OCI-M1 (cell line): ENCODE results near the gene POT1.

Experiments
- DNase-seq: peaks from one replicate; lab custom pipeline; 2025; lab: John Stamatoyannopoulos, UW

Gene POT1

GRCh38 chr7:124801330-124801895 lies 128.2 kb downstream of the POT1 start:
- no peak for DNase-seq

- DNase-seq, result no peak
These were observed 129.2 kb downstream of the POT1 start for GRCh38 chr7:124800386-124800785.

- peak; percentile 58 for DNase-seq
These were observed 130.2 kb downstream of the POT1 start for GRCh38 chr7:124799448-124799847.

- DNase-seq, result no peak
These were observed 132.9 kb downstream of the POT1 start for GRCh38 chr7:124796771-124797170.

- no peak for DNase-seq
These were observed 136.9 kb downstream of the POT1 start for GRCh38 chr7:124792696-124793095.

- DNase-seq, result no peak
These were observed 137.6 kb downstream of the POT1 start for GRCh38 chr7:124792002-124792401.

- DNase-seq, result no peak
These were observed 138.2 kb downstream of the POT1 start for GRCh38 chr7:124791426-124791825.

- peak; percentile 44 for DNase-seq
These were observed 139.0 kb downstream of the POT1 start for GRCh38 chr7:124790645-124791044.

GRCh38 chr7:124785994-124786393 lies 143.6 kb downstream of the POT1 start:
- DNase-seq, result no peak

- peak; percentile 55 for DNase-seq
These were observed 144.5 kb downstream of the POT1 start for GRCh38 chr7:124784879-124785818.

GRCh38 chr7:124783271-124783670 lies 146.4 kb downstream of the POT1 start:
- DNase-seq, result no peak

- no peak for DNase-seq
These were observed 147.5 kb downstream of the POT1 start for GRCh38 chr7:124781907-124782734.

- DNase-seq, result no peak
These were observed 148.2 kb downstream of the POT1 start for GRCh38 chr7:124781418-124781817.

GRCh38 chr7:124780608-124781007 lies 149.0 kb downstream of the POT1 start:
- DNase-seq, result no peak

- DNase-seq, result no peak
These were observed 149.6 kb downstream of the POT1 start for GRCh38 chr7:124780056-124780455.

- no peak for DNase-seq
These were observed 150.0 kb downstream of the POT1 start for GRCh38 chr7:124779620-124780019.

GRCh38 chr7:124779194-124779593 lies 150.4 kb downstream of the POT1 start:
- DNase-seq, result no peak

- DNase-seq, result no peak
These were observed 152.4 kb downstream of the POT1 start for GRCh38 chr7:124777268-124777667.

- DNase-seq, result no peak
These were observed 153.5 kb downstream of the POT1 start for GRCh38 chr7:124776153-124776552.

GRCh38 chr7:124775422-124775821 lies 154.2 kb downstream of the POT1 start:
- DNase-seq, result no peak

- DNase-seq, result no peak
These were observed 155.7 kb downstream of the POT1 start for GRCh38 chr7:124773938-124774337.

GRCh38 chr7:124773339-124773738 lies 156.3 kb downstream of the POT1 start:
- DNase-seq, result no peak
